ENCODE results near the gene DLL4.

The DLL4 gene

DNA sequence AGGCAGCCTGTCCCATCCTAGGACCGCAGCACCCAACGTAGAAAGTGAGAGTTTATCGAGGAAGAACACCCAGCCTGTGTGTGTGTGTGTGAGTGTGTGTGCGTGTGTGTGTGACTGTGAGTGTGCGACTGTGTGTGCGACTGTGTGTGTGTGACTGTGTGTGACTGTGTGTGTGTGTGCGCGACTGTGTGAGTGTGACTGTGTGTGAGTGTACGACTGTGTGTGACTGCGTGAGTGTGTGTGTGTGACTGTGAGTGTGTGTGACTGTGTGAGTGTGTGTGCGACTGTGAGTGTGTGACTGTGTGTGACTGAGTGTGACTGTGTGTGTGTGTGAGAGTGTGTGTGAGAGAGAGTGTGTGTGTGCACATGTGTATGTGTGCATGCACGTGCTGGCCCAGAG lies 15.1 kb upstream of the DLL4 start:
- TF ChIP-seq, protein P1, sequence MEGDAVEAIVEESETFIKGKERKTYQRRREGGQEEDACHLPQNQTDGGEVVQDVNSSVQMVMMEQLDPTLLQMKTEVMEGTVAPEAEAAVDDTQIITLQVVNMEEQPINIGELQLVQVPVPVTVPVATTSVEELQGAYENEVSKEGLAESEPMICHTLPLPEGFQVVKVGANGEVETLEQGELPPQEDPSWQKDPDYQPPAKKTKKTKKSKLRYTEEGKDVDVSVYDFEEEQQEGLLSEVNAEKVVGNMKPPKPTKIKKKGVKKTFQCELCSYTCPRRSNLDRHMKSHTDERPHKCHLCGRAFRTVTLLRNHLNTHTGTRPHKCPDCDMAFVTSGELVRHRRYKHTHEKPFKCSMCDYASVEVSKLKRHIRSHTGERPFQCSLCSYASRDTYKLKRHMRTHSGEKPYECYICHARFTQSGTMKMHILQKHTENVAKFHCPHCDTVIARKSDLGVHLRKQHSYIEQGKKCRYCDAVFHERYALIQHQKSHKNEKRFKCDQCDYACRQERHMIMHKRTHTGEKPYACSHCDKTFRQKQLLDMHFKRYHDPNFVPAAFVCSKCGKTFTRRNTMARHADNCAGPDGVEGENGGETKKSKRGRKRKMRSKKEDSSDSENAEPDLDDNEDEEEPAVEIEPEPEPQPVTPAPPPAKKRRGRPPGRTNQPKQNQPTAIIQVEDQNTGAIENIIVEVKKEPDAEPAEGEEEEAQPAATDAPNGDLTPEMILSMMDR (conservative IDR thresholded peaks at IDR 0.05; ENCODE audit: low read depth, low read length): no peak
- no peak overlapping the region for H3K4me3 ChIP-seq (ENCODE audit: low read length)
- DNase-seq (ENCODE audit: low read depth): no peak

DNA sequence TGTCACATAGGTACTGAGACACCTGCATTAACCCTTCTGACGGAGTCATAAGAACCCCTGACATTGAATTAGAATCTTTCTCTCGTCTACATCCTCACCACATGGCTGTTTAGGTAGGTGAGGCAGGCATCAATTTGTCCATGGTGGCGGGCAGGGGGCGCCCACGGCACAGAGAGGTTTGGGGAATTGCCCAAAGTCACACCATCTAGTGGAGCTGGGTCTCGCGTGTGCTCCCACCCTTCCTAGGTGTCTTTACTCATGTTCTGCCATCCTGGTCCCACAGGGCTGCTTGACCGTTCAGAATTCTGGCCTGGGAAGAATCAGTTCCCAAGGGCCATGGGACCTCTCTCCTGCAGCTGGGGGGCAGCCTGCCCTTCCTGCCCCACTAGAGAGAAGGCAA lies 14.7 kb upstream of the DLL4 start:
- no peak for DNase-seq (ENCODE audit: low read depth)
- H3K4me3 ChIP-seq (ENCODE audit: low read length): no peak overlapping the region
- TF ChIP-seq, protein P1 (conservative IDR thresholded peaks at IDR 0.05; ENCODE audit: low read depth, low read length): no peak

DNA sequence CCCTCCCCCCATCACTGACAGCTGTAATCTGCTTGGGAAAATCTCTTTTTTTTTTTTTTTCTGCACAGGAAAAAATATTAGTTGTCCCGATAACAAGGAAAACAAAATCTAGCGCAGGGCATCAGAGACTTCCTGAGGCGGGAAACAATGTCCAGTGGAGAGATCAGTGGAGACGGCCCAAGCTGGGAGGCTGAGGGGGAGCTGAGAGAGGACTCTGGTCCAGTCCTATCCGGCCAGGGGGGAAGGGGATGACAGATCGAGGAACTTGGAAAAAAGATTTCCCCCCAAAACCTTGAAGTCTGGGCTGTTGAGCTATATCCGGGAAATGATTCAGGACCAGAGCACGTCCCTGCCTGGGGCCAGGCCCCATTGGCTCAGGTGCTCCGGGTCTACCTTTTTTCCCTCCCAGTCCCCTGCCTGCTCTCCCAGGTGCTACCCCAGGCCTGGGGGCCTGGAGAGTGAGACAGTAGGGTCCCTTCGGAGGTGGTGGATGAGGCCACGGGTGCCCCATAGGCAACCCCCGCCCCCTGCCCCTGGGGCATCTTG lies 14.0 kb upstream of the DLL4 start:
- DNase-seq (ENCODE audit: low read depth): no peak
- TF ChIP-seq, protein P1 (conservative IDR thresholded peaks at IDR 0.05; ENCODE audit: low read depth, low read length): no peak
- H3K4me3 ChIP-seq (ENCODE audit: low read length): no peak overlapping the region

DNA sequence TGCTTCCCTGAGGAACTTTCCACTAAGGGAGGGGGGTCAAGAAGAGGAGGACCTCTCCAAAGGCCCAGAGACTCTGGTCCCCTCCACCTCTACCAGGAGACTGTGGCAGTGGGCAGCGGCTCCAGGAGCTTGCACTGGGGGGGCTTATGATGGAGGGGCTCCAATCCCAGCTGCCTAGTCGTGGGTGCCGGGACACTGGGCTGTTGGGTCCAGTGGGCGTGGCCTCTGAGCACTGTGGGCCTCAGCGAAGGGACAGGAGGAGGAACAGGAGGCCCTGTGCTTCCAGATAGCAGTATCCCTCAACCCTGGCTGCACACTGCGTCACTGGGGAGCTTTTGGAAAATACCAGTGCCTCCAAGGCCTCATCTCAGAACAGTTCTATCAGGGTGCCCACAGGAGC lies 13.5 kb upstream of the DLL4 start:
- no peak overlapping the region for H3K4me3 ChIP-seq (ENCODE audit: low read length)
- DNase-seq (ENCODE audit: low read depth): no peak
- TF ChIP-seq, protein P1 (conservative IDR thresholded peaks at IDR 0.05; ENCODE audit: low read depth, low read length): no peak

DNA sequence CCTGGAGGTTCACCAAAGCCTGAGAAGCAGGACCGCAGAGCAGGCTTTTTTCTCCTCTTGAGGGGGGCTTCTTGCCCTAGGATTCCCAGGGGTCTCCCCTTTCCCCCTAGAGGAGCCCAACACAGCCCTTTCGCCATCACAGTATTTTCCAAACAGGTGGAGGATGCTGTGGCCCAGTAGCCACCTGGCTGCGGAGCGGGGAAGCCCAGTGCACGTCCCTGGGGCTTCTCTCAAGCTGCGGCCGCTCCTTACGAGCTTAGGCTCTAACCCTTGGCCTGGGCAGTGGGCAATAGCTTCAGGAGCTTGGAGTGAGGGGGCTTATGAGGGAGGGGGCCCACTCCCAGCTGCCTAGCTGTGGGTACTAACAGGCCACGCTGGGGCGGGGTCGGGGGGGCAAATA lies 11.6 kb upstream of the DLL4 start:
- H3K4me3 ChIP-seq (ENCODE audit: low read length): no peak overlapping the region
- DNase-seq (ENCODE audit: low read depth): no peak
- TF ChIP-seq, protein P1 (conservative IDR thresholded peaks at IDR 0.05; ENCODE audit: low read depth, low read length): no peak

DNA sequence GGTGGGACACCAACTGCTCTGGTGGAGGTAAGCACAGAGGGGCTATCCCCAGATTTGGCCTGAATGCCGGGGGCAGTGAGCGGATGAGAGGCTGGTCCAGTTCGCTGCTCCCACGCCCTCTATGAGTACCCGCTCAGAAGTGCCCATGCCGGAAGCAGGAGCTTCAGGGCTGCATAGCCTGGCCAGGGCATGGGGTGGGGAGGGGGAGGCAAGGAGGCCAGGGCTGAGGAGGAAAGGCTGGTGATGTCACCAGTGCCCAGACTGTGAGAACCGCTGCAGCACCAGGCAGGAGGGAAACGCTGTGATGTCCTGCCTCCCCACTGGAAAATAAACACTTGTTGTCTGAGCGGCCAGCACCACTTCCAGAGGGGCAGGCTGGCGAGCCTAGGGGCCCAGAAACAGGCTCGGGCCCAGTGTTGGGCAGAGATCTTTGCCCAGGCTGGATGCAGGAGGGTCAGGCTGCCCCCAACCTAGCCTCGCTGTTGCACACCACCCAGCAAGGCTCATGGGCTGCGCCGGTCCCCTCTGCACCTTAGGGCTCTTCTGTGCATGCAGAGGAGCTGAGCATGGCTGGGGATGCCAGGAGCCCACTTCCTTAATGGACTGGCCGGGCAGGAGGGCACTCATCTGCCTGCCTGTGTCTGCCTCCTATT lies 10.9 kb upstream of the DLL4 start:
- H3K4me3 ChIP-seq (ENCODE audit: low read length): no peak overlapping the region

More for the DNA sequence above, 10.9 kb upstream of the DLL4 start:
- TF ChIP-seq, protein P1 (conservative IDR thresholded peaks at IDR 0.05; ENCODE audit: low read depth, low read length): no peak
- no peak for DNase-seq (ENCODE audit: low read depth)
